Measurements from ENCODE around the gene SIK1.

SIK1 gene

DNA sequence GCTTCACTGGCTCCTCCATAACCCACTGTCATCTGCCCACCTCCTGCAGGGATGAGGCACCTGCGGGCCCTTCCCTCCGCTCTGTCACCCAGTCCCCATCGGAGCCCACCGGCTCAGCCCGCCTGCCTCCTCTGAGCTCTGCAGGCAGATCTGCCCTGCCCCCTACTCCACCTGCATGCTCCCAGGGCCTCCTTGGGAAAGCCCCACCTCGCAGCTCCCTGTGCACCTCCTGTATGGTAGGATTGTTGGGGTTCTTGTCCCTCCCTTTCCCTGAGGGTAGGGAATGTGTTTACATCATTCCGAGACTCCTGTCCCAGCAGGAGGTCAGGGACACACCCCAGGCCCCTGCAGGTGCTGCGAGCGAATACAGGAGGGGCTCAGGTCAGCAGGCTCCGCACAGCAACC lies 50.5 kb downstream of the SIK1 start:
- no peak for DNase-seq (ENCODE audit: low read depth, low spot score)
- TF ChIP-seq, protein P1, sequence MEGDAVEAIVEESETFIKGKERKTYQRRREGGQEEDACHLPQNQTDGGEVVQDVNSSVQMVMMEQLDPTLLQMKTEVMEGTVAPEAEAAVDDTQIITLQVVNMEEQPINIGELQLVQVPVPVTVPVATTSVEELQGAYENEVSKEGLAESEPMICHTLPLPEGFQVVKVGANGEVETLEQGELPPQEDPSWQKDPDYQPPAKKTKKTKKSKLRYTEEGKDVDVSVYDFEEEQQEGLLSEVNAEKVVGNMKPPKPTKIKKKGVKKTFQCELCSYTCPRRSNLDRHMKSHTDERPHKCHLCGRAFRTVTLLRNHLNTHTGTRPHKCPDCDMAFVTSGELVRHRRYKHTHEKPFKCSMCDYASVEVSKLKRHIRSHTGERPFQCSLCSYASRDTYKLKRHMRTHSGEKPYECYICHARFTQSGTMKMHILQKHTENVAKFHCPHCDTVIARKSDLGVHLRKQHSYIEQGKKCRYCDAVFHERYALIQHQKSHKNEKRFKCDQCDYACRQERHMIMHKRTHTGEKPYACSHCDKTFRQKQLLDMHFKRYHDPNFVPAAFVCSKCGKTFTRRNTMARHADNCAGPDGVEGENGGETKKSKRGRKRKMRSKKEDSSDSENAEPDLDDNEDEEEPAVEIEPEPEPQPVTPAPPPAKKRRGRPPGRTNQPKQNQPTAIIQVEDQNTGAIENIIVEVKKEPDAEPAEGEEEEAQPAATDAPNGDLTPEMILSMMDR (IDR thresholded peaks at IDR 0.05; ENCODE audit: low read depth, low read length) = no peak
- in situ Hi-C loops (cut with HindIII; ENCODE audit: low sequenced_read_pairs) = no loop called here
- H3K4me3 ChIP-seq (ENCODE audit: low read depth, low read length) = no peak overlapping the region

DNA sequence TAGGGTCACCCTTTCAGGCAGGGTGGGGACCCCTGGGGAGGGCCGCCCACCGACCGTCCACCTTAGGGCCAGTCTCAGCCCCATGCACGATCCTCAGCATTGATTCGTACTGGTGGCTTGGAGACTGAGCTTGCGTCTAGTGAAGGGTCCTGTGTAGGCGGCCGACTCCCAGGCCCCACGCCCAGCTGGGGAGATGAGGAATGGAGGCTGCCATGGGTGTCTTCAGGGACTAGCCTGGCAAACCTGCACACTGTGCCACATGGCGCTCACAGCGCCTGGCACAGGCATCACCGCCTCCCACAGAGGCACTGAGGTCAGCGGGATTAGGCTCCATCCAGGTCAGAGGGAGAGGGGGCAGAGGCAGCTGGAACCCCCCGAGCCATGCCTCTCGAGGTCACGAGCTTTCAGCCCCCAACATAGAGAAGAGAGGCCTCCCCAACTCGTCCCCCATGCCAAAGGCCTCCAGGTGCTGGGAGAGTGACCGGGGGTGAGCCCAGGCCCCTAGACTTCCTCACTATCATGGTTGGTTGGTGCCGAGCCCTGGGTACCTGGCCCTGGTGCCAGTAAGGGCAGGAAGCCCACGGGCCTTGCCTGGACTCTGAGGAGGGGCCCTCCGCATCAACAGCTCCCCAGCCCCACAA lies 51.0 kb downstream of the SIK1 start:
- no peak for DNase-seq (ENCODE audit: low read depth, low spot score)
- TF ChIP-seq, protein P1 (IDR thresholded peaks at IDR 0.05; ENCODE audit: low read depth, low read length) = no peak
- no peak overlapping the region for H3K4me3 ChIP-seq (ENCODE audit: low read depth, low read length)
- in situ Hi-C loops (cut with HindIII; ENCODE audit: low sequenced_read_pairs) = no loop called here

DNA sequence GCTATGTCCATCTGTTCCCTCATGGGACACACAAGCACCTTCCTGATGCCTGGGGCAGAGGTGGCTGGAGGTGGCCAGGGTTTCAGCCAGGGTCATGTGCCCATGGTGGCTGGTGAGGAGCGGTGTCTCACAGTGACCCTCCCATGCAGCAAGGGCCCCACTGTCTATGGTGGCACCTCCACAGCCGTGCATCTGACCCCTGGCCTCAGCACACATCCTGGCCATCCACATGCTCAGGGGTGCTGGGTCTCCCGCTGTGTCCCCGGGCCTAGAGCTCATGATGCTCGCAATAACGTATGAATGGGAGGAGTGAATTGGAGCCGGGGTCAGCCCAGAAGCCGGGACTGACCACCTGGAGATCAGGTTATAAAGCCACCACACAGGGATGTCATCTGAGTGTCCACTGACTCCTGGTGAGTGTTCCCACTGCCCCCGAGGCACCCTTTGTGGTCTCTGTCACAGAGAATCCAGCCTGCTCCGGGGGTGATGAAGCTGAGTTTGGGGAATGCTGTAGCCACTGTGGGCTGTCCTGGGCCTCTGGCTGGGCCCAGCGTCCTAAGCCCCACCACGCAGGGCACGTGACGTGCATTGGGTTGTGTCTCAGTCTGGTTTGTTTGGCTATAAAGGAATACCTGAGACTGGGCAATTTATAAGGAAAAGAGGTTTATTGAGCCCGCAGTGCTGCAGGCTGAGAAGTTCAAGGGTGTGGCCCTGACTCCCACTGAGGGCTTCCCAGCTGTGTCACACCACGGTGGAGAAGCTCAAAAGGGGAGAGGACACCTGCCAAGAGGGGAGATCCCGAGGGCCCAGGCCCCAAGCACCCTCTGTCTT lies 51.7 kb downstream of the SIK1 start:
- DNase-seq (ENCODE audit: low read depth, low spot score) = no peak
- in situ Hi-C loops (cut with HindIII; ENCODE audit: low sequenced_read_pairs) = no loop called here
- H3K4me3 ChIP-seq (ENCODE audit: low read depth, low read length) = no peak overlapping the region
- TF ChIP-seq, protein P1 (IDR thresholded peaks at IDR 0.05; ENCODE audit: low read depth, low read length) = no peak

DNA sequence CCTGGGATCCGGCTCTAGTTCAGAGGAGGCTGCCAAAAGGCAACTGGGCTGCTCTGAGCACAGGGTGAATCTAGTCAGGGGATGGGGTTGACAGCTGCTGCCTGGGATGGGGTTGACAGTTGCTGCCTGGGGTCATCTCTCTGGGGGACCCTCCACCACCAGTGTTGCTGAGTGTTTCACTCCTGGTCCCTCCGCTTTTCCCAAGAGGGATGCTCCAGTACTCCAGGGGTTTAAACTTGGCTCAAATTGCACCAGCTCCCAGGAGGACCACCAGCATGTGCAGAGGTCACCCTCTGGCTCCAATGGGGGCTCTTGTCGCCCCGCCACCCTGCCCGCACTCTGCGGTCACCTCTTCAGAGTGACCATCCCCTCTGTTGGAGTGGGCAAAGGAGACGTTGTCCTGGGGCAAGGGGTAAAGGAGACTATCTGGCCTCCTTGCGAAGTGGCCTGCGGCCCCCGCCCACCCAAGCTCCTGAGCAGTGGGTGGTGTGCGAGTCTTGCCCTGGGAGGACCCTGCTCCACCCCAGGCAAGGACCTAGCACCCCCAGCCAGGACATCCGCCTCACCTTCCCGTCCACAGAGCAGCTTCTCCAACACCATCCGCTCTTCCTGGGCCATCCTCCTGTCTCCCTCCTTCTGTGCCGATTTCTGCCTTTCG lies 52.6 kb downstream of the SIK1 start:
- DNase-seq (ENCODE audit: low read depth, low spot score) = no peak
- in situ Hi-C loops (cut with HindIII; ENCODE audit: low sequenced_read_pairs) = no loop called here
- no peak overlapping the region for H3K4me3 ChIP-seq (ENCODE audit: low read depth, low read length)
- TF ChIP-seq, protein P1 (IDR thresholded peaks at IDR 0.05; ENCODE audit: low read depth, low read length) = no peak

DNA sequence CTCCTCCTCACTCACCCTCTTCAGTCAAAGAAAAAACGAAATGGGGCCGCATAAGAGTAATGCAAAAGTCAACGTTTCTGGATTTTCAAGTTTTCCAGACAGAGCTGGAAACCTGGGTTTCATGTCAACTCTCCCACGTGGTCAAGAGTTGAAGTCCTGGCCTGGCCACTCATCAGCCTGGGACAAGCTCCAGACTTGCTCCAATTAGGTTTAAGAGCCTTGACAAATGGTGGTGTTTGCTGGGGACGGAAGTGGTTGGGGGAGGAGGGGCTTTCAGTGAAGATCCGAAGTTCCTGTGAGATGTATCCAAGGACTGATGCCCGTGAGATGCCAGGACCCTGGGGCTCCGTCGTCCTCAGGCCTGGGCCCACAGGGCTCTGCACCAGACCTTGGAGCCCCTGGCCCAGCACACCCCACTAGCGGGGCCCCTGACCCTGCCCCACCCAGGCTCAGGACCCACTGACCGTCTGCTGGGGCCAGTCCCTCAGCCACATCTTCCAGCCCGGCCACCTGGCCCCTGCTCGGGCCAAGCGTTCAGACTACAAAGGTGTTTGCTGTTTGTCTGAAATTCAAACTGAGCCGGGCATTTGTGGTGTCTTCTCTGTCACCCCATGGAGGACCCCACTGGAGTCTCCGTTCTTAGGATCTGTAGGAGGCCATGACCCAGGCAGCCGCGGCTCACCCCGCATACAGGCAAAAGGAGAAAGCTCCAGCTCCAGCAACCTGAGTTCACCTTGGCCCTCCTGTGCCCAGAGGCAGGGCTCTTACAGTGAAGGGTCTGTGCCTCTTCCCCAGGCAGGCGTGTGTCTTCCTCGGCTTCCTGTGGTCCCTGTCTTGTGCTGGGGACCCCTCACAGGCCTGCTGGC lies 53.3 kb downstream of the SIK1 start:
- in situ Hi-C loops (cut with HindIII; ENCODE audit: low sequenced_read_pairs) = no loop called here
- TF ChIP-seq, protein P1 (IDR thresholded peaks at IDR 0.05; ENCODE audit: low read depth, low read length) = no peak
- no peak for DNase-seq (ENCODE audit: low read depth, low spot score)
- no peak overlapping the region for H3K4me3 ChIP-seq (ENCODE audit: low read depth, low read length)

Measured in astrocyte of the spinal cord (primary cell).